NCI-H1048 (cell line): Measurements from ENCODE around the gene AGBL1.
"Not testable (repeated sequence)": the region's sequence is repeated elsewhere in the genome, so short reads cannot be mapped to it uniquely, and the experiment has no call there.

Experiments
- DNase-seq: peaks from one replicate; lab custom pipeline; 2025; lab: John Stamatoyannopoulos, UW

The AGBL1 gene

DNA sequence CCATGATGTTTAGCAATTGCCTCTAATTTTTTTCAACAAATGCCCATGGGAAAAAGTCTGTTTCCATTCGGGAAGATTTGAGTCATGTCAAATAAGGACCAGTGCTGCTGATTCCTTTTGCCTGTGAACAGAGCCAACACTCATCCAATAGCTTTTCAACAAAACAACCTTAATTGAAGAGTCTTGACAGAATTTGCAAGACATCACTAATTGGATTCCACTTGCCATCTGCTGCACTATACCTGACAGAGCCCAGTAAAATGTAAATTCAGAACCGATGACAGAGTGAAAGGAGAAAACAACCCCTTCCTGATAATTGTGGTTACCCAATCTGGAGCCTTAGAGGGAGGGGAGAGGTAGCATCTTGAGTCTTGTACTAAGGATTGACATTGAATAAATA lies 426.7 kb downstream of the AGBL1 start:
- no peak for DNase-seq

GRCh38 chr15:86515625-86516024 lies 436.0 kb downstream of the AGBL1 start:
- no peak for DNase-seq

DNA sequence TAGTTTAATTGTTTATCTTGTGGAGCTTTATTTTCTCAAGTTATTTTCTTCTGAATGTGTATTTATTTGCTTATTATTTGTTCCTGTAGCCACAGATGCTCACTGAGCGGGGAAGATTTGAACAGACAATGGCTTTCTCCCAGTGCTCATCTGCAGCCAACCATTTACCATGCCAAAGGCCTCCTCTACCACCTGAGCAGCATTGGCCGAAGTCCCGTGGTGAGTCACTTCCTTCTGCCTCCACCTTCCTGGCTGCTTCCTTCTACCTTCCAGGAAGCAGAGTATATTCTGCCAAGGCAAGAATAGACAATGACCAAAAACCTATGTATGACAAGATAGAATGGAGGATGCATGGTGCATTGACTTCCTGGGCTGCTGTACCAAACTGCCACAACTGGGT lies 443.1 kb downstream of the AGBL1 start:
- DNase-seq = no peak

DNA sequence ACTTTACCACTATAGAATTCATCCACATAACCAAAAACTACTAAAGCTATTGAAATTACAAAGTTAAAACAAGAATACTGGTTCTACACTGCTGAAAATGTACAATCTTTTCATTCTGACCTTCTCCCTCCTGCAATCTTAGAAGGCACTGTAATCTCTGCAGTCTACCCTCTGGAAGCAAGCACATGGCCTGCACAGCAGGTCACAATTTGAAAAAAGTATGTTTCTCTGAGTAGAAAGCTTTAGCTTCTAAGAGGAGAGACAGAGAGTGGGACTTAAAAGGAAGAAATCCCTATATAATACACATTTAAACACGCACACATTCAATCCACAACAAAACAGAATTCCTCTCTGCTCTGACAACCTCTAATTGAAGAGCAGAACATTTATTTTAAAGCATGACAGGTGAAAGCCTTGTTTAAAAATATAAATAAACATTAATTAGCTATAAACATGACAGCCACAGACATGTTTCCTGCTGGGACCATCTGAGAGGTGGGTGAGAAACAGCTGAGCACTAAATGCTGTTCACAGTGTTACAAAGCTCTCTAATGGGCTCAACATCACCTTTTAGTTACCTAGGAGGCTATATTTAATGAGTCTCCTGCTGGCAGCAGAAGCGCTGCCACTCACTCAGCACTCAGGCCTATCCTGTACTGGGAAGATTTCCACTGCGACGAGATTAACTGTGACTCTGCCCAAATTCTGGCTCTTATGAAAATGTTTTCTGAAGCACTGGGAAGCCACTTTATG lies 447.4 kb downstream of the AGBL1 start:
- DNase-seq = no peak

DNA sequence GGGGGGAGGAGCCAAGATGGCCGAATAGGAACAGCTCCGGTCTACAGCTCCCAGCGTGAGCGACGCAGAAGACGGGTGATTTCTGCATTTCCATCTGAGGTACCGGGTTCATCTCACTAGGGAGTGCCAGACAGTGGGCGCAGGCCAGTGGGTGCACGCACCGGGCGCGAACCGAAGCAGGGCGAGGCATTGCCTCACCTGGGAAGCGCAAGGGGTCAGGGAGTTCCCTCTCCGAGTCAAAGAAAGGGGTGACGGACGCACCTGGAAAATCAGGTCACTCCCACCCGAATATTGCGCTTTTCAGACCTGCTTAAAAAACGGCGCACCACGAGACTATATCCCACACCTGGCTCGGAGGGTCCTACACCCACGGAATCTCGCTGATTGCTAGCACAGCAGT lies 448.4 kb downstream of the AGBL1 start:
- not testable (repeated sequence) for DNase-seq

DNA sequence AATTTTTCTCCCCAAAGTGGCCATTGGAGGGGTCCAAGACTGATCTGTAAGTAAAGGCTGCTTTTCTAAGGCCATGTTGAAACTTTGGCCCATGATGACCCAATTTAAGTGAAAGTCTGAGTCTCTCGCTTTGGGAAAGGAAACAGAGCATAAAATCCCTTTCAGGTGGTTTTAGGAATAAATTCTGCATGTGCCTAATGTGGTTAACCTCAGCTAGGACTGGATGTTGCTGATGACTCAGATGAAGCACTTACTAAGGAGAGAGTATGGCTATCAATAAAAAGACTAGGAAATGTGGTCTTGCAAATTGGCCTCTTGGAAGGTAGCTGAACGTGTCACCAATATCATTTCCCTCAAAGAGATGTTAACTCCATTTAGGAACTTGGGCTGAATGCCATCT lies 458.5 kb downstream of the AGBL1 start:
- DNase-seq = no peak

DNA sequence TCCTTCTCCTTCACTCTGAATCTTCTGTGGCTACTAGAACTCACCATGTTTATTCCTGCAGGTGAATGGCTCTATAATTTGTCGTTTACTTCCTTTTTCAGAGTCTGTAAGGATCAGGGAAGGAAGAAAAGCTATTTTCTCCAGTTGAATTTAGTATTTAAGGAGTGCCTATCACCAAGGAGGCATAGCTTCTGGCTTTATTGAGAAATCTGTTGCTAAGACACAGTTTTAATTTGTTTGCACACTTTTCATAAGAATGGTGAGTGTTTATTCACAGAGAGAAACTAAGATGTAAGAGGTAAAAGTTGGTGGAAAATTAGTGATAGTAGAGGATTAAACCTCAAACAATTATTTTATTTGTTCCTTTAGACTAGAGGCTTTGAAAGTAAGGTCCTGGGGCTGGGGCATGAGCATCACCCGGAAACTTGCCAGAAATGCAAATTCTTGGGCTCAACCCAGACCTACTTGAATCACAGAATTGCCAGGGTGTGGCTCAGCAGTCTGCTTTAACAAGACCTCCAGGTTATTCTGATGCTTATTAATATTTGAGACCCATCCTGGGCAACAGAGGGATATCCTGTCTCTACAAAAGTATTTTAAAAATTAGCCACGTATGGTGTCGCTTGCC lies 461.3 kb downstream of the AGBL1 start:
- DNase-seq = no peak

GRCh38 chr15:86541540-86541939 lies 461.9 kb downstream of the AGBL1 start:
- no peak for DNase-seq

DNA sequence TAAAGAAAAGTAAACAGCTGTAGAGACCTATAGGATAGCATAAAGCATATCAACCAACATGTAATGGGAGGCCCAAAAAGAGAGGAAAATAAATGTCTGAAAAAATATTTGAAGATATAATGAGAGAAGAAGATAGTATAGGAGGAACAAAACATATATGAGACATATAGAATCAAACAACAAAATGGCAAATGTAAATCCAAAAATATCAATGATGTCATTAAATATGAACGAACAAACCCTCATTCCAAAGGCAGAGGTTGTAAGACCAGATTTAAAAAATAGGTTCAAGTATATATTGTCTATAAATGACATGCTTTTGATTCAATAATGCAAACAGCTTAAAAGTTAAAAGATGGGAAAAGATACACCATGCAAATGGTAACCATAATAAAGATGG lies 470.4 kb downstream of the AGBL1 start:
- no peak for DNase-seq

GRCh38 chr15:86553108-86553507 lies 473.4 kb downstream of the AGBL1 start:
- no peak for DNase-seq

- DNase-seq = no peak
These were observed 475.4 kb downstream of the AGBL1 start for GRCh38 chr15:86555098-86555497.

DNA sequence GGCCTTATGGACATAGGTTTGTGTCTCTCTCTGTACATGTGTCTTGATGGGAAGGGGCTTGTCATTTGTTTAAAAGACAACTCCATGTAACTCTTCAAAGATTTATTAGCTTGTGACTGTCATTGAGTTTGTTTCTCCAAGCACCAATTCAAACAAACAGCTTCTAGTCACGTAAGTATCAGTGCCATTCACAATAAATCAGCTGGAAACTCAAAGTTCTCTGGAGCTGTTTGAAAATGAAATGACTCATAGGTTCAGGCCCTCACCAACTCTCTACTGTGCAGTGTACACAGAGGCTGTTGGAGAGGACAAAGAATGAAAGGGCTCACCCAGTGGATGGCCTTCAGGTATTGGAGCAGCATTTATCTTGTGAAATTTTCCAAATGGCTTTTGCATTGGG lies 476.3 kb downstream of the AGBL1 start:
- DNase-seq = no peak

DNA sequence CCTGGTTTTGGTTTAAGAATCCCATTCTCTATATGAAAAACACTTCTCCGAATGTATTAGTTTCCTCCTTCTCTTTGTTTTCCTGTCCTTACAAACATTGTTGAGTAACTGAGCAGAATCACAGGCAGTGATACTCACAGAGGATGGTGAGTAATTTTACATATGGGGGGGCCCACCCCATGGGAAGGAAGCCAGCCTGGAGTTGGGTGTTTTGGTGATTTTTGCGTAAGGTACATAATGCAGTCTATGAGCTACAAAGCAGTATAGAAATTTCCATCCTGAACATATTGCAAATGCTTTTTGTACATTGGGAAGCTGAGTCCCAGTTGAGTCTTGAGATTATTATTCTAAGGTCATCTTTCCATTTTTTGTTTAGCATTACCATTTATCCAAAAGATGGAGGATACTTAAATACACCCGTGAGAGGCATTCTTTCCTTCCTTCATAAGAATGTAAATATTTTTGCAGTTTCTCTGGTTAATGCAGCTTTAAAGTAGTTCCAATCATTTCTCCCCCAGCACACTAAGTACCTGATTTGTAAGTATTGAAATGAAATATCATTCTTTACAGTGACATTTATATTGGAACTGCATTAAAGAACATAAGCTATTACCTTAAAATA lies 476.8 kb downstream of the AGBL1 start:
- no peak for DNase-seq

GRCh38 chr15:86557018-86557550 lies 477.4 kb downstream of the AGBL1 start:
- no peak for DNase-seq

GRCh38 chr15:86558252-86558651 lies 478.6 kb downstream of the AGBL1 start:
- no peak for DNase-seq

GRCh38 chr15:86558686-86559085 lies 479.0 kb downstream of the AGBL1 start:
- DNase-seq = no peak

DNA sequence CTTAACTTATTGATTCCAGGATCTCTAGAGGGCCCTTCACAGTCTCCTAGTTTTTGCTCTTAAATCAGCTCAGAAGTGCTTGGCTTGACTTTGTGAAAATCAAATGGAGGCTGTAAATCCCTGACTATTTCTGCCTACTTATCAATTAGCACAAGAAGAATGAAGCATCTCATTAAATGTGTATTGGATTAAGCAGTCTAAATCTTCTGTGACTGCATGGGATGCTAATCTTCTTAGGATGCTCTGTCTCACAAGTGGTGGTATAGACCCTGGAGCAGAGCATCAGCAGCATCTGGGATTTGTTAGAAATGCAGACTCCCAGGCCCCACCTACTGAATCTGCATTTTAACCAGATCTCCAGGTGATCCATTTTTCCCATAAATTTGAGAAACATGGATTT lies 488.7 kb downstream of the AGBL1 start:
- no peak for DNase-seq

DNA sequence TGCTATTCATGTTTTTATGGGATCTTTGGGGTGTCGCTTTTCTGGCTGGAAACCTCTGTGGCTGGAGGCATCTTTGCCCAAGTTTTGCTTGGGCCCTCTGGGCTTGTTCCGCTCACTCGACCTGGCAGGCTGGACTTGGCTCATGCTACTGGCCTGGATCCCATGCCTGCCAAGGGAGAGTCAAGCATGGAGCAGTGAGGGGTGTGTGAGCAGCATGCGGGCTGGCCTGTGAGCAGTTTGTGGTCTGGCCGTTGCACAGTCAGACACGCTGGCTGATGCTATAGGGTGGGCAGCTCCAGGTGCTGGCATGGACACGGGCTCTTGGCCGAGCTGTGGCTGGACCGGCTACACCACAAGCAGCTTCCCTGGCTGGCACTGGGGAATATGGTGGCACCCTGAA lies 491.1 kb downstream of the AGBL1 start:
- no peak for DNase-seq

DNA sequence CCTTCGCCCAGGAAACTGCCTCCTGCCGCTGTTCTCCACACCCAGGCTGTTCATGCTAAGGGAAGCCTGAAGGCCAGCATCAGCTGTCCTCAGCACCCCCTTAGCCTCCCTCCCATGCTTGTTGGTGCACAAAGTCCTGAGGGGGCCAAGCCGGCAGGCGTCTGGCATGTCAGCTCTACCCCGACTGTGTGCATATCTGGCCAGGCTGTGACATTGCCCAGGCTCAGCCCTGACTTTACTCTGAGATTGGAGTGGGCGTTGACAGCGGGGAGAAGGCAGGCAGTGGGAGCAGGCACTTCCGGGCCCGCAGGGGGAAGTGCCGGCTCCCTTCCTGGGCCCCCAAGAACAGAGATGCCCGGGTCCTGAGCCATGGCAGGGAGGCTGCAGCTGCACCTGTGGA lies 492.2 kb downstream of the AGBL1 start:
- DNase-seq = no peak

GRCh38 chr15:86572368-86572841 lies 492.7 kb downstream of the AGBL1 start:
- no peak for DNase-seq

DNA sequence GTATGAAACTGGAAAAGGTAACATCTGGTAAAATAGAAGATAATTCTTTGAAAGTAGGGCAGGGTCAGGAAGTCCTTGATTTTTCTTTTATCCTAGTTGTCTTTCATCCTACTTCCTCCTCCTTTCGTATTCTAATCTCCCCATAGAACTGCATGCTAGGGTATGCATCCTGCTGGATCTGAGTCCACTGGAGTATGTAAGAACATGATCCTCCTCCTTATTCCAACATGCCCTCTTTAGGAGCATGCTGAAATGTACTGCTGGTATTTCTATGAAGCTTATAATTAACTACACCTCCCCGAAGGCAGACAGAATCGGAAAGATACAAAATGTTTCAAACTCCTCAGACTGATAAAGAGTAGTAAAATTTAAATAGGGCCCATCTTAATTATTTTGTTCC lies 493.8 kb downstream of the AGBL1 start:
- DNase-seq = no peak

DNA sequence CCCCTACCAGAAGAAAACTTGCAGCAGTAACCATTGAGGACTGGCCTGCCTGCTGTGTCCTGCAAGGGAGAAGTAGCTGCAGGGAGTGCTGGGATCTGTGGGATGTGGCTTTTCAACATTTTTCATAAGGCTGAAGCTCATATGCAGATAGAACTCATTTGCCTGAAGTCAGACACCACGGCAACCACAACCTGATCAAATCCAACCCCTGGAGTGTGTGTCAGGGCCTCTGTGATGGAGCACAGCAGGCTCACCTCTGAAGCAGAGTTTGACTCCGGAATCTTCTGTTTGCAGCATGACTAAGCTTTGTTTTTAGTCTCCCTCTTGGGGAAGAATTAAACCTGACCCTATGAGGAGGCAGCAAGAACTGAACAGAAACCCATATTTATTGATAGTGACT lies 508.7 kb downstream of the AGBL1 start:
- no peak for DNase-seq

- DNase-seq = no peak
These were observed 510.8 kb downstream of the AGBL1 start for GRCh38 chr15:86590461-86590860.
